ENCODE results near the gene AURKAIP1.

Gene AURKAIP1

DNA sequence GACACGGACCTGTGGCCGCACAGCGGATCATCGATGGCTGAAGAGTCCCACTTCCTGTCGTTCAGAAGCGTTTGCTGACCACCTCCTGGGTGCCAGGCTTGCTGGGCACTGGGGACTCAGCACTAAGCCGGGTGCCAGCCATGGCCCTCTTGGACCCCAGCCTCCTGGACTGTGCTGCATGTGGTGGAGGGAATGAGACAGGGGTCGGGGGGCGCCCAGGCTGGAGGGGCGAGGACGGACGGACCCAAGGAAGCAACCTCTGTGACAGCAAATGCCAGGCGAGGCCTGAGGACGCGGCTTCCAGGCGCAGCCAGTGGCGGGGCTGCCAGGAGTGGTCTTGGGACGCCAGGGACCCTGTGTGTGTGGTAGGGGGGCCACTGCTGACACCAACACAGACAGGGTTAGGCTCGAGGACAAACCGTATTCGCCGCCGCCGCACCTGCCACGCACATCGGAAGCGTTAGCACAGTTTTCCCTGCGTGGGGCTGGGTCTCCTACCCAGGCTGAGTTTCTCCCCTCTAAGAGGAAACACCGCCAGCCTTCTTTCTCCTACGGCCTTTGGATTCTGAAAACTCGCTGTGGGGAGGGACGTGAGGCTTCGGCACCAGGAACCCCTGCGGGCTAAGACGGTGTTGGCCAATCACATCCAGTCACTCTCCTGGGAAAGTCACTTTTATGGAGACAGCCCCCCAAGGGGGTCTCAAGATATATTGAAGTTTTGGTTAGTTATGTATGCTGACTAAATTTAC is 13.6 kb downstream of the AURKAIP1 start:
- no peak for DNase-seq (ENCODE audit: low spot score)

- no peak for DNase-seq (ENCODE audit: low spot score)
Measured at GRCh38 chr1:1360506-1361169, 14.4 kb downstream of the AURKAIP1 start.

- no peak for DNase-seq (ENCODE audit: low spot score)
Measured at GRCh38 chr1:1359664-1360468, 15.1 kb downstream of the AURKAIP1 start.

GRCh38 chr1:1359308-1359663 is 15.7 kb downstream of the AURKAIP1 start:
- no peak for DNase-seq (ENCODE audit: low spot score)

GRCh38 chr1:1358433-1359271 is 16.4 kb downstream of the AURKAIP1 start, which contains the start of gene MXRA8:
MXRA8 (minus strand) TSS chr1:1358555; CDS start chr1:1358504, 51 bp downstream.
- no peak for DNase-seq (ENCODE audit: low spot score)

DNA sequence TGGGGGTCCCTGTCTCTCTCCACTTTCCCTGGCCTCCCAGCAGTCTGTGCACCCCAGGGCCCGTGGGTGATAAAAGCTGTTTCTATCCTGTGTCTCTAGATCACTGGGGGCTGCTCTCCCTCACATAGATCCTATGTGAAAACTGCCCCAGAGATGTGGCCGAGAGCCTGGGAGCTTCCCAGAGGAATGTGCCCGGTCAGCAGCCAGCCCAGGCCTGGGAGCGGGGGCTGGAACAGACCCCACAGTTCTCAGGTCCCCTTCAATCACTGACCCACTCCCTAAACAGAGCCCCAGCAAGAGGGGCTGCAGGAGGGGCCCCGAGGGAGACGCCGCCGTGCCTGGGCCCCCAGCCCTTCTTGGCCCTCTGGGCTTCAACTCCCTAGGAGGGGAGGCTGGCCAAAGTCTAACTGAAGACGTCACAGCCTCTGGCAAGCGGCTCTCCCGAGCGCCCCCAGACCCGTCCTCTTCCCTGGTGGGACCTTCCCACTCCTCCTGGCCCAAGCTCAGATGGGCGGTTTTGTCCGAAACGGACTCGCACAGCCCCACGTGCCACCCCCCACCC is 17.1 kb downstream of the AURKAIP1 start:
- DNase-seq (ENCODE audit: low spot score): no peak

DNA sequence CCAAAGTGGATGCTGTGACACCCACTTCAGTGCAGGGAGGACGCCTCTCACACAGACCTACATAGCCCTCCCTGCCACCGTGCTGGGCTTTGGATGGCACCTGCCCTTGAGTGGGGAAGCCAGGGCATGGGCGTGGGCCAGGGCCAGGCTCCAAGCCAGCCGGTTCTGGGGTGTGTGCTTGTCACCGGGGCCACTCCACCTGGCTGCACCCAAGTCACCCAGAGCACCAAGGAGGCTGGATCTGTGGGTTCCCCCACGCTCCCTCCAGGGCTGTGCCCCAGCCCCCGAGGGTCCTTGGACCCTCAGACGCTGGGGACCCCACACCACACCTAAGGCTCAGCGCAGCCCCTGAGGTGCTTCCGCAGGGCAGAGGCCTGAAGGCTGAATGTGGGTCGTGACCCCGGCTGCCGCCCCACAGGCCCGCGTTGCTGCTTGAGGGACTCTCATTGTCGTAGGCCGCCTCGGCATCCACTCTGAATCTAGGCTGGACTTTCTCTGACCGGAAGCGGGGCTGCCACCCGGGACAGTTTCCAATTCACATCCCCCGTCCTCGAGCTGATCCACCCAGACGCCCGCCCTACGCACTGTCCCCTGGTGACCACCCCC is 18.1 kb downstream of the AURKAIP1 start:
- DNase-seq (ENCODE audit: low spot score): no peak

- no peak for DNase-seq (ENCODE audit: low spot score)
Measured at GRCh38 chr1:1356166-1356795, 18.7 kb downstream of the AURKAIP1 start.

DNA sequence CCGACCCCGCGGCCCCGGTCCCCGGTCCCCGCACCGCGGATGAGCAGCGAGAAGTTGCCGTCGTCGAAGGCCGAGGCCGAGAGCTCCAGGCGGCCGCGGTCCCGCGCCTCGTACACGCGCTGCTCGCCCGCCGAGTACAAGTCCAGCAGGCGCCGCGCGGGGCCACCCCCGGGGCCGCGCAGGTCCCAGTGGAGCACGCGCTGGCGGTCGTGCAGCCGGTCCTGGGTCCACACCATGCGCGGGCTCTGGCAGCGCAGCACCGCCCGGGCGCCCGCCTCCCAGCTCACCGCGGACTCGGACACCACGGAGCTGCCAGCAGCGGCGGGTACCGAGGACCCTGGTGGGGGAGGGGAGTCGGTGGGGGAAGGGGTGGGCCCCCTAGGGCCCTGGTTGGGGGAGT is 19.6 kb downstream of the AURKAIP1 start:
- DNase-seq (ENCODE audit: low spot score): no peak

- no peak for DNase-seq (ENCODE audit: low spot score)
Measured at GRCh38 chr1:1354271-1355247, 20.4 kb downstream of the AURKAIP1 start.

- DNase-seq (ENCODE audit: low spot score): no peak
Measured at GRCh38 chr1:1353389-1354151, 21.4 kb downstream of the AURKAIP1 start.

- no peak for DNase-seq (ENCODE audit: low spot score)
Measured at GRCh38 chr1:1352786-1353388, 22.1 kb downstream of the AURKAIP1 start.

- no peak for DNase-seq (ENCODE audit: low spot score)
Measured at GRCh38 chr1:1351511-1352427, 23.2 kb downstream of the AURKAIP1 start.

DNA sequence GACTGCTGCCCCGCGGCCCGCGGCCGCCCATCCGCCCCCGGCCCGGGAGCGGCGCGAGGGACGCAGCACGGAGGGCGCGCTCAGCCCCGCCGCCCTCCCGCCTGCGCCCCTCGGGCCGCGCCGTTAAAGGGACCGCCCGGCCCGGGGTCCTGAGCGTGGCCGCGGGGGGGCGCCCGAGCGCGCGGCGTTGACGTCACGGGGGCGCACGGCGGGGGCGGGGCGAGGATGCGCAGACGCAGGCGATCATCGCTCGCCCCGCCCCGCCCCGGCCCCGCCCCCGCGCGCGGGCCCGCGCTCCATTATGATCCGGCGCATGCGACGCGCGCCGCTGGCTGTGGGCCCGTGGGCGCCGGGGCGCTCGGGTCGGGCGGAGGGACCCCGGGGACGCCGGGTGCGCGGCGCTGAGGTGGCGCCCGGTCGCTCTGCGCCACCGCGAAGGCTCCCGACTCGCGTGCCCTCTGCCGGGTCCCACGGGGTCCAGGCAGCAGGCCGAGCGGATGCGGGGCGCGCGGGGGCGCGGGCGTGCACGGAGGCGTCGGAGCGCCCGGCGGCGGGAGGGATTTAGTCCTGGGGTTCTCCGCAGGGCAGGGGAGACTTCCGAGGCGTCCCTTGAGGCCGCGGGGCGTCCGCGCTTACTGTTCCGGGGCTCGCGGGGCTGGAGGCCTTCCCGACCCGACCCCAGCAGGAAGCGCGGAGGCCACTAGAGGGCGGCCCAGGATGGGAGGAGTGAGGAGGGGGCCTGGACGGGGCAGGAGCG is 25.6 kb downstream of the AURKAIP1 start, which contains the start of gene DVL1:
TSS of gene DVL1 (minus strand) at position 163 of the 757 bp plus-strand sequence. CDS start 353 bp downstream, outside the sequence.
- DNase-seq (ENCODE audit: low spot score): peak; percentile 58

GRCh38 chr1:1348420-1349255 is 26.4 kb downstream of the AURKAIP1 start:
- DNase-seq (ENCODE audit: low spot score): no peak

Data from putamen (tissue), 1 donor.